HG03558 (cell line): Measurements from ENCODE around the gene SARNP.

Experiments
- ATAC-seq: cut with Tn5 transposase; IDR thresholded peaks from one replicate; pipeline ENCODE4 v1.9.1; 2021; ENCODE audit warnings: moderate number of reproducible peaks; ENCODE audit not compliant: unreplicated experiment; ENCODE audit errors: extremely low read depth

The SARNP gene

GRCh38 chr12:55745361-55746173 lies 72.0 kb downstream of the SARNP start:
- no peak for ATAC-seq

- ATAC-seq = no peak
Observed at GRCh38 chr12:55744340-55745030, 73.0 kb downstream of the SARNP start.

- no peak for ATAC-seq
Observed at GRCh38 chr12:55743406-55744339, 73.9 kb downstream of the SARNP start.

GRCh38 chr12:55742719-55743405 lies 74.7 kb downstream of the SARNP start, which contains the start of gene GDF11:
Gene GDF11, plus strand, starts transcription at chr12:55743122. Its CDS starts 195 bp downstream, at chr12:55743317.
- no peak for ATAC-seq

GRCh38 chr12:55741931-55742680 lies 75.4 kb downstream of the SARNP start:
- no peak for ATAC-seq

GRCh38 chr12:55739025-55739378 lies 78.5 kb downstream of the SARNP start:
- ATAC-seq = no peak

GRCh38 chr12:55738123-55739024 lies 79.2 kb downstream of the SARNP start:
- peak; percentile 75 for ATAC-seq

- ATAC-seq = no peak
Observed at GRCh38 chr12:55737581-55738122, 79.9 kb downstream of the SARNP start.

GRCh38 chr12:55736780-55737580 lies 80.5 kb downstream of the SARNP start:
- ATAC-seq = no peak

- ATAC-seq = no peak
Observed at GRCh38 chr12:55736076-55736475, 81.4 kb downstream of the SARNP start.

- no peak for ATAC-seq
Observed at GRCh38 chr12:55734595-55734994, 82.9 kb downstream of the SARNP start.

- no peak for ATAC-seq
Observed at GRCh38 chr12:55733858-55734257, 83.7 kb downstream of the SARNP start.

- ATAC-seq = no peak
Observed at GRCh38 chr12:55733021-55733555, 84.4 kb downstream of the SARNP start.

- ATAC-seq = no peak
Observed at GRCh38 chr12:55732288-55732687, 85.2 kb downstream of the SARNP start.

- no peak for ATAC-seq
Observed at GRCh38 chr12:55729819-55730818, 87.4 kb downstream of the SARNP start.
